ENCODE measurements around the gene RPUSD3. TPM values are rescaled to one million over a fixed set of nuclear protein-coding genes. Genes with fewer than 3 reads are reported as not detected.

RPUSD3 gene
- total RNA-seq, 4 donors from 2014 or later = 36.2 to 49.7 (median 37.5) TPM

DNA sequence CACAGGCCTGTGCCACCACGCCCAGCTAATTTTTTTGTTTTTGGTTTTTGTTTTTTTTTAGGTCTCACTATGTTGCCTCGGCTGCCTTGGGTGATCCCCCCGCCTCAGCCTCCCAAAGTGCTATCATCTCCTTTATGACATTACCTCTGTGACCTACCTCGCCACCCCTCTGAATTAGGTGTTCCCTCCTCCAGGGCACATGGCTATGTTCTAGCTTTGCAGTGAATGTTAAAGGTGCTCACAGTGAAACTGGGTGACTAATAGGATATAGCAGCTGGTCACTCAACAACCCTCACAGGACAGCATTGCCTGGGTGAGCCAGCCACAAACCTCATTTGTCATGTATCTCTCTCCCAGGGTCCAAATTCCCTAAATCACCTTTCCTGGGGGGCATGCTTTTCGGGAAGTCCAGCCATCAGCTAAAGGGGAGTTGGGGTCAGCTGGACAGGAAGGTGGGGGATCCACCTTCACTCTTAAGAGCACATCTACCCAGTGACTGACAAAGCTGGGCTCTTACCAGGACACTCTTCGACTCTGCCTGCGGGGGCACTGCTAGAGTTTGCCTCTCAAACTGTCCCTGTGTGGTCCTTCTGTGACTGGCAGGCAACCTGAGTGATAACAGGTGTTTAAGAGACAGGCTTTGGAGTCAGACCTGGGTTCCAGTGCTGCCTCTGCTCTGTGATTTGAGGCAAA is 35.3 kb downstream of the RPUSD3 start:
- Histone ChIP-seq H3K27me3 (no peaks in the 10 kb centered on the region), H3K36me3 (peaks cover 34 to 35% of the 10 kb centered on the region in 2 donors), H3K4me3 (replicated peaks in 1 of 3) (no peak overlapping the region), H3K27ac (peak overlapping the region in 2 of 3 donors; percentile 88 to 96), H3K9me3 (no peaks in the 10 kb centered on the region), H3K4me1 (peaks cover 0 to 16% of the 10 kb centered on the region in 2 donors)
- no peak for TF ChIP-seq POLR2A (IDR thresholded peaks at IDR 0.05)
- DNase-seq = peak in 1 of 2 donors; percentile 23
- 63 to 80% methylated on average over 7 of the region's 7 CpGs for WGBS, 2 donors
- intact Hi-C loops (cut with DNase I) = no loop called here

DNA sequence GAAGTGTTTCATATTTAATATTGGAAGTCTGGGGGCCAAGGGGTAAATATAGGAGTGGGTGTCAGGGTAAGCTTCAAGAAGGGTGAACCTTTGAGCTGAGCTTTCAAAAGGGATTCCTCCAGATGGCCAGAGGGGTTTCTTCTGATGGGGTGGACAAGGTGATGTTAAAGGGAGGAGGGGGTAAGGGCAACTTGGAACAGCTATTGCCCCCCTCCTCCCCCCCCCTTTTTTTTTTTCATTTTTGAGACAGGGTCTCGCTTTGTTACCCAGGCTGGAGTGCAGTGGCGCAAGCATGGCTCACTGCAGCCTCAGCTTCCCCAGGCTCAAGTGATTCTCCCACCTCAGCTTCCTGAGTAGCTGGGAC is 35.8 kb downstream of the RPUSD3 start:
- Histone ChIP-seq H3K4me3 (replicated peaks in 1 of 3) (no peak overlapping the region), H3K36me3 (peaks cover 39 to 40% of the 10 kb centered on the region in 2 donors), H3K9me3 (no peaks in the 10 kb centered on the region), H3K27me3 (no peaks in the 10 kb centered on the region), H3K27ac (no peak overlapping the region), H3K4me1 (peaks cover 0 to 16% of the 10 kb centered on the region in 2 donors)
- DNase-seq = no peak
- TF ChIP-seq, protein P1, sequence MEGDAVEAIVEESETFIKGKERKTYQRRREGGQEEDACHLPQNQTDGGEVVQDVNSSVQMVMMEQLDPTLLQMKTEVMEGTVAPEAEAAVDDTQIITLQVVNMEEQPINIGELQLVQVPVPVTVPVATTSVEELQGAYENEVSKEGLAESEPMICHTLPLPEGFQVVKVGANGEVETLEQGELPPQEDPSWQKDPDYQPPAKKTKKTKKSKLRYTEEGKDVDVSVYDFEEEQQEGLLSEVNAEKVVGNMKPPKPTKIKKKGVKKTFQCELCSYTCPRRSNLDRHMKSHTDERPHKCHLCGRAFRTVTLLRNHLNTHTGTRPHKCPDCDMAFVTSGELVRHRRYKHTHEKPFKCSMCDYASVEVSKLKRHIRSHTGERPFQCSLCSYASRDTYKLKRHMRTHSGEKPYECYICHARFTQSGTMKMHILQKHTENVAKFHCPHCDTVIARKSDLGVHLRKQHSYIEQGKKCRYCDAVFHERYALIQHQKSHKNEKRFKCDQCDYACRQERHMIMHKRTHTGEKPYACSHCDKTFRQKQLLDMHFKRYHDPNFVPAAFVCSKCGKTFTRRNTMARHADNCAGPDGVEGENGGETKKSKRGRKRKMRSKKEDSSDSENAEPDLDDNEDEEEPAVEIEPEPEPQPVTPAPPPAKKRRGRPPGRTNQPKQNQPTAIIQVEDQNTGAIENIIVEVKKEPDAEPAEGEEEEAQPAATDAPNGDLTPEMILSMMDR (IDR thresholded peaks at IDR 0.05) = no peak
- TF ChIP-seq POLR2A (IDR thresholded peaks at IDR 0.05) = no peak
- WGBS, 2 donors = 83 to 90% methylated on average over 2 of the region's 2 CpGs
- intact Hi-C loops (cut with DNase I) = no loop called here

DNA sequence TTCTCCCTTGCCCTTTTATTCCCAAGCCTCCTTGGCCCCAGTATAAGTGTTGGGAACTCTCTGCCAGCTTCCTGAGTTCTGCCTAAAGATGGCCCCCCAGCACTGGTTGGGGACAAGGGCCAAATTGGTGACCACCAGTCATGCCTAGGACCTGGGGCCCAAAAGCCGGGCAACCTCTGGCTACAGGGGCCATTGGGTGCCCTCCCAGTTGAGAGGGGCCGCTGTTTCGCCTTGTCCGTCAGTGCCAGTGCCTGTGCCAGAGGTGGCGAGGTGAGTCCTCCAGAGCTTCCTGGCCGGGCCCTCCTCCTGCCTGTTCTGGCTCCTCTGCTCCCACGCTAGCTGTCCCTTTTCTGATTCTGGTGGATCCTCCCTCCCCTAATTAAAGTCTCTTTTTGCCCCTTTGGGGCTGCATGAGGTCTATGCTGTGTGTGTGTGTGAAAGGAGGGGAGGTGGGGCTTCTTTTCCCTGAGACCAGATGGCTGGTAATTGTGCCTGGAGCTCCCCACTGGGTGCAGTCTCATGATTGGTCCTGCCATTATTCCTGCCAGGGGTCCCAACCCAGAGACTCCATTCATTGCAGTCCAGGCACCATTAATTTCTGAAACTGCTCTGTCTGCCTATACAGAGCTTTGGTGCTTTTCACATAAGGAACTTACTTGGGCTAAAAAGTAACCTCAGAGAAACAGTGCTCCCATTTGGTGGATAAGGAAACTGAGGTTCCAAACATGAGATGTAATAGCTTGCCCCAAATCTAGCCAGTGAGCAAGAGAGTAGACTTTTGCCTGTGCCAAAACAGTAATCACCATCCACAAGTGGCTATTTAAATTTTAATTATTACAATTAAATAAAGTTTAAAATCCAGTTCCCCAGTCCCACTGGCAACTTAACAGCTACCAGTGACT is 36.9 kb downstream of the RPUSD3 start:
- H3K9me3 ChIP-seq = no peaks in the 10 kb centered on the region
- WGBS, 2 donors = 92 to 95% methylated on average over 7 of the region's 7 CpGs
- peaks cover 0 to 16% of the 10 kb centered on the region in 2 donors for H3K4me1 ChIP-seq
- intact Hi-C loops (cut with DNase I) = no loop called here
- H3K27ac ChIP-seq = no peak overlapping the region
- peaks cover 42 to 47% of the 10 kb centered on the region in 2 donors for H3K36me3 ChIP-seq
- DNase-seq = no peak
- H3K4me3 ChIP-seq (replicated peaks in 1 of 3) = no peak overlapping the region
- no peak for TF ChIP-seq POLR2A (IDR thresholded peaks at IDR 0.05)
- TF ChIP-seq, protein P1 (IDR thresholded peaks at IDR 0.05) = no peak
- no peaks in the 10 kb centered on the region for H3K27me3 ChIP-seq

DNA sequence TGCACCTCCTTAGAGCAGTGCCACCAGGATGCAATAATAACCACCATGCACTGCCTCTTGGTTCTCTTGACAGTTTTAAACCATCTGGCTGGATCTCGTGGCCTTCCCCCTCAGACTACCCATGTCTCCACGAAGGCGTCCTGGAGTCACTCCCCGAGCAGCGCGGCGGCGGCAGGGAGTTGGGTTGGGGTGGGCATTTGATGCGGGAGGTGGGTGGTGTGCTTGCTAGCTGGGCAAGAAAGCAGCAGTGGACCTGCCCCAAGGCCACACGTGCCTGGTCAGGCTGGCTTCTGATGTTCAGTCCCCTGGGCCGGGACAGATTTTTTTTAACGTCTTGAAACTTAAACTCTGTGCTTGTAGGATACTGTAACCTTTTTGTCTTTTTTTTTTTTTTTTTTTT is 37.7 kb downstream of the RPUSD3 start:
- 96 to 97% methylated on average over 11 to 12 of the region's 12 CpGs for WGBS, 2 donors
- TF ChIP-seq POLR2A (IDR thresholded peaks at IDR 0.05) = no peak
- TF ChIP-seq, protein P1 (IDR thresholded peaks at IDR 0.05) = no peak
- Histone ChIP-seq H3K9me3 (no peaks in the 10 kb centered on the region), H3K27me3 (no peaks in the 10 kb centered on the region), H3K4me1 (peaks cover 0 to 15% of the 10 kb centered on the region in 2 donors), H3K27ac (no peak overlapping the region), H3K36me3 (peaks cover 50 to 55% of the 10 kb centered on the region in 2 donors), H3K4me3 (replicated peaks in 1 of 3) (no peak overlapping the region)
- intact Hi-C loops (cut with DNase I) = no loop called here
- DNase-seq = no peak

DNA sequence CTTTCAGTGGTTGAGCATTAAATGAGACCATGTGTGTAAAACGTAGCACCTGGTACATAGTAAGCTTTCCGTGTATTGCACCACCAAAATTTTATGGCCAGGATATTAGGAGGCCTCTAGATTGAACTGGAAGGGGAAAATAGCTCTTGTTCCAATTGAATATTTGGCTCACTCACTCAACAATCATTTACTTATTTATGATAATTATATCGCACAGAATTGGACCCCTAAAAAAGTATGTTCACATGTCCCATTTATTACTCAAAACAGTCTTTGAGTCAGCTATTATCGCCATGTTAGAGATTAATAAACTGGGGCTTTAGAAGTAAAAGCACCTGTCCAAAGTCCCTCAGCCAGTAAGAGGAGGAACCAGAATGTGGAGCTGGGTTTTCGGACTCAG is 38.8 kb downstream of the RPUSD3 start:
- 86 to 94% methylated on average over 5 of the region's 5 CpGs for WGBS, 2 donors
- TF ChIP-seq, protein P1 (IDR thresholded peaks at IDR 0.05) = no peak
- TF ChIP-seq POLR2A (IDR thresholded peaks at IDR 0.05) = no peak
- peaks cover 60 to 65% of the 10 kb centered on the region in 2 donors for H3K36me3 ChIP-seq
- H3K27ac ChIP-seq = no peak overlapping the region
- peaks cover 0 to 8% of the 10 kb centered on the region in 2 donors for H3K4me1 ChIP-seq
- H3K4me3 ChIP-seq (replicated peaks in 1 of 3) = no peak overlapping the region
- H3K27me3 ChIP-seq = no peaks in the 10 kb centered on the region
- intact Hi-C loops (cut with DNase I) = no loop called here
- no peaks in the 10 kb centered on the region for H3K9me3 ChIP-seq
- DNase-seq = no peak

All from thyroid gland (tissue), 4 donors.